Activated CD4-positive, CD25-positive, alpha-beta regulatory T cell (primary cell): ENCODE results near the gene CLDN24.

ENCODE experiments used
- DNase-seq, 4 experiments: peaks; one replicate each; lab custom pipeline; 2025; lab: John Stamatoyannopoulos, UW

The CLDN24 gene

GRCh38 chr4:183321079-183321478 is 1.1 kb downstream of the CLDN24 start:
- DNase-seq = no peak

- DNase-seq = no peak
Observed at GRCh38 chr4:183320211-183321059, 1.8 kb downstream of the CLDN24 start, which contains the start of gene CLDN22. Gene CLDN22 (minus strand): TSS chr4:183320276. CDS start chr4:183320218, 58 bp downstream.

GRCh38 chr4:183318656-183319055 is 3.6 kb downstream of the CLDN24 start:
- no peak for DNase-seq

- no peak for DNase-seq
Observed at GRCh38 chr4:183314806-183315205, 7.4 kb downstream of the CLDN24 start.

- no peak for DNase-seq
Observed at GRCh38 chr4:183314336-183314735, 7.9 kb downstream of the CLDN24 start.

- DNase-seq = no peak
Observed at GRCh38 chr4:183312841-183313240, 9.4 kb downstream of the CLDN24 start.

- no peak for DNase-seq
Observed at GRCh38 chr4:183306811-183307210, 15.4 kb downstream of the CLDN24 start.

- no peak for DNase-seq
Observed at GRCh38 chr4:183304538-183304937, 17.7 kb downstream of the CLDN24 start.

GRCh38 chr4:183304067-183304466 is 18.2 kb downstream of the CLDN24 start:
- no peak for DNase-seq

- DNase-seq = no peak
Observed at GRCh38 chr4:183303301-183303700, 18.9 kb downstream of the CLDN24 start.

- no peak for DNase-seq
Observed at GRCh38 chr4:183300655-183301054, 21.6 kb downstream of the CLDN24 start.

GRCh38 chr4:183300070-183300469 is 22.2 kb downstream of the CLDN24 start:
- DNase-seq = no peak

- DNase-seq = no peak
Observed at GRCh38 chr4:183299464-183299863, 22.8 kb downstream of the CLDN24 start.

- DNase-seq = no peak
Observed at GRCh38 chr4:183297675-183298074, 24.6 kb downstream of the CLDN24 start.

- no peak for DNase-seq
Observed at GRCh38 chr4:183295711-183296110, 26.5 kb downstream of the CLDN24 start.

- DNase-seq = no peak
Observed at GRCh38 chr4:183291070-183291469, 31.2 kb downstream of the CLDN24 start.

- DNase-seq = no peak
Observed at GRCh38 chr4:183289688-183290087, 32.5 kb downstream of the CLDN24 start.

- DNase-seq = no peak
Observed at GRCh38 chr4:183288955-183289354, 33.3 kb downstream of the CLDN24 start.

- no peak for DNase-seq
Observed at GRCh38 chr4:183287677-183288076, 34.5 kb downstream of the CLDN24 start.

- DNase-seq = no peak
Observed at GRCh38 chr4:183287309-183287659, 34.9 kb downstream of the CLDN24 start.

GRCh38 chr4:183286590-183287308 is 35.5 kb downstream of the CLDN24 start:
- no peak for DNase-seq

- no peak for DNase-seq
Observed at GRCh38 chr4:183285886-183286285, 36.3 kb downstream of the CLDN24 start.

GRCh38 chr4:183284965-183285364 is 37.3 kb downstream of the CLDN24 start:
- DNase-seq = no peak
